ENCODE data around the gene ACTR3C.
"Not testable (repeated sequence)": the region's sequence is repeated elsewhere in the genome, so short reads cannot be mapped to it uniquely, and the experiment has no call there.

ACTR3C gene

GRCh38 chr7:150242935-150243334 is 80.4 kb downstream of the ACTR3C start:
- in situ Hi-C loops (cut with HindIII; ENCODE audit: low sequenced_read_pairs); DNase-seq (ENCODE audit: low read depth); H3K4me3 ChIP-seq (ENCODE audit: low read depth, low read length): not testable (repeated sequence)

GRCh38 chr7:150225444-150225843 is 97.9 kb downstream of the ACTR3C start:
- in situ Hi-C loops (cut with HindIII; ENCODE audit: low sequenced_read_pairs); DNase-seq (ENCODE audit: low read depth); H3K4me3 ChIP-seq (ENCODE audit: low read depth, low read length): not testable (repeated sequence)

- H3K4me3 ChIP-seq (ENCODE audit: low read depth, low read length); DNase-seq (ENCODE audit: low read depth); in situ Hi-C loops (cut with HindIII; ENCODE audit: low sequenced_read_pairs): not testable (repeated sequence)
Observed at GRCh38 chr7:150222083-150222972, 101.0 kb downstream of the ACTR3C start.

GRCh38 chr7:150220673-150221181 is 102.6 kb downstream of the ACTR3C start:
- DNase-seq (ENCODE audit: low read depth); in situ Hi-C loops (cut with HindIII; ENCODE audit: low sequenced_read_pairs); H3K4me3 ChIP-seq (ENCODE audit: low read depth, low read length): not testable (repeated sequence)

- DNase-seq (ENCODE audit: low read depth); in situ Hi-C loops (cut with HindIII; ENCODE audit: low sequenced_read_pairs); H3K4me3 ChIP-seq (ENCODE audit: low read depth, low read length): not testable (repeated sequence)
Observed at GRCh38 chr7:150219941-150220658, 103.2 kb downstream of the ACTR3C start.

GRCh38 chr7:150206848-150207247 is 116.5 kb downstream of the ACTR3C start:
- DNase-seq (ENCODE audit: low read depth); in situ Hi-C loops (cut with HindIII; ENCODE audit: low sequenced_read_pairs); H3K4me3 ChIP-seq (ENCODE audit: low read depth, low read length): not testable (repeated sequence)

- in situ Hi-C loops (cut with HindIII; ENCODE audit: low sequenced_read_pairs); DNase-seq (ENCODE audit: low read depth); H3K4me3 ChIP-seq (ENCODE audit: low read depth, low read length): not testable (repeated sequence)
Observed at GRCh38 chr7:150205866-150206265, 117.5 kb downstream of the ACTR3C start.

GRCh38 chr7:150204577-150204976 is 118.8 kb downstream of the ACTR3C start:
- in situ Hi-C loops (cut with HindIII; ENCODE audit: low sequenced_read_pairs); DNase-seq (ENCODE audit: low read depth); H3K4me3 ChIP-seq (ENCODE audit: low read depth, low read length): not testable (repeated sequence)

- H3K4me3 ChIP-seq (ENCODE audit: low read depth, low read length); DNase-seq (ENCODE audit: low read depth); in situ Hi-C loops (cut with HindIII; ENCODE audit: low sequenced_read_pairs): not testable (repeated sequence)
Observed at GRCh38 chr7:150202894-150203293, 120.5 kb downstream of the ACTR3C start.

Measured in astrocyte of the cerebellum (primary cell).